GM19099 (cell line): Measurements from ENCODE around the gene SETD5.

ENCODE experiments used
- POLR2A ChIP-seq: IDR thresholded peaks from 3 replicates; pipeline ENCODE4 v1.6.1; 2011; ENCODE audit warnings: low read depth; ENCODE audit not compliant: insufficient read length; ENCODE audit errors: extremely low read depth

Gene SETD5

GRCh38 chr3:9501226-9501625 is 103.8 kb downstream of the SETD5 start:
- no peak for TF ChIP-seq POLR2A

- TF ChIP-seq POLR2A: no peak
These were observed 105.9 kb downstream of the SETD5 start for GRCh38 chr3:9503283-9503682.

GRCh38 chr3:9507586-9508578 is 110.5 kb downstream of the SETD5 start:
- no peak for TF ChIP-seq POLR2A

- no peak for TF ChIP-seq POLR2A
These were observed 111.4 kb downstream of the SETD5 start for GRCh38 chr3:9508781-9509180.

- TF ChIP-seq POLR2A: no peak
These were observed 115.1 kb downstream of the SETD5 start for GRCh38 chr3:9512456-9513045.

GRCh38 chr3:9514306-9514705 is 116.9 kb downstream of the SETD5 start:
- TF ChIP-seq POLR2A: no peak

GRCh38 chr3:9514956-9515355 is 117.5 kb downstream of the SETD5 start:
- TF ChIP-seq POLR2A: no peak

- TF ChIP-seq POLR2A: no peak
These were observed 127.7 kb downstream of the SETD5 start for GRCh38 chr3:9525078-9525477.
